ENCODE data around the gene GARNL3.

The GARNL3 gene

GRCh38 chr9:127263237-127263636 lies 1.3 kb upstream of the GARNL3 start:
- H3K27me3 ChIP-seq (ENCODE audit: control insufficient read depth, insufficient read depth, low read length) = no peaks in the 10 kb centered on the region
- H3K36me3 ChIP-seq (ENCODE audit: control insufficient read depth, insufficient read depth, low read length) = no peaks in the 10 kb centered on the region
- H3K4me1 ChIP-seq (ENCODE audit: control insufficient read depth, insufficient read depth, low read length) = peaks cover 2% of the 10 kb centered on the region
- no peak overlapping the region for H3K9ac ChIP-seq (ENCODE audit: low read length)
- no peak overlapping the region for H3K4me3 ChIP-seq (ENCODE audit: low read length)
- H3K27ac ChIP-seq (ENCODE audit: low read depth, low read length) = no peak overlapping the region

GRCh38 chr9:127263664-127264063 lies 910 bp upstream of the GARNL3 start:
- H3K4me1 ChIP-seq (ENCODE audit: control insufficient read depth, insufficient read depth, low read length) = peaks cover 2% of the 10 kb centered on the region
- no peak overlapping the region for H3K4me3 ChIP-seq (ENCODE audit: low read length)
- H3K36me3 ChIP-seq (ENCODE audit: control insufficient read depth, insufficient read depth, low read length) = no peaks in the 10 kb centered on the region
- H3K27ac ChIP-seq (ENCODE audit: low read depth, low read length) = no peak overlapping the region
- no peaks in the 10 kb centered on the region for H3K27me3 ChIP-seq (ENCODE audit: control insufficient read depth, insufficient read depth, low read length)
- no peak overlapping the region for H3K9ac ChIP-seq (ENCODE audit: low read length)

GRCh38 chr9:127267793-127268525 lies 3.4 kb downstream of the GARNL3 start:
- Histone ChIP-seq H3K4me3 (ENCODE audit: low read length) (no peak overlapping the region), H3K36me3 (ENCODE audit: control insufficient read depth, insufficient read depth, low read length) (no peaks in the 10 kb centered on the region), H3K9ac (ENCODE audit: low read length) (no peak overlapping the region), H3K4me1 (ENCODE audit: control insufficient read depth, insufficient read depth, low read length) (no peaks in the 10 kb centered on the region), H3K27me3 (ENCODE audit: control insufficient read depth, insufficient read depth, low read length) (no peaks in the 10 kb centered on the region), H3K27ac (ENCODE audit: low read depth, low read length) (no peak overlapping the region)

GRCh38 chr9:127269449-127269848 lies 4.9 kb downstream of the GARNL3 start:
- Histone ChIP-seq H3K4me1 (ENCODE audit: control insufficient read depth, insufficient read depth, low read length) (no peaks in the 10 kb centered on the region), H3K9ac (ENCODE audit: low read length) (no peak overlapping the region), H3K36me3 (ENCODE audit: control insufficient read depth, insufficient read depth, low read length) (no peaks in the 10 kb centered on the region), H3K4me3 (ENCODE audit: low read length) (no peak overlapping the region), H3K27me3 (ENCODE audit: control insufficient read depth, insufficient read depth, low read length) (no peaks in the 10 kb centered on the region), H3K27ac (ENCODE audit: low read depth, low read length) (no peak overlapping the region)

GRCh38 chr9:127273326-127273725 lies 8.8 kb downstream of the GARNL3 start:
- Histone ChIP-seq H3K27ac (ENCODE audit: low read depth, low read length) (no peak overlapping the region), H3K4me1 (ENCODE audit: control insufficient read depth, insufficient read depth, low read length) (no peaks in the 10 kb centered on the region), H3K4me3 (ENCODE audit: low read length) (no peak overlapping the region), H3K27me3 (ENCODE audit: control insufficient read depth, insufficient read depth, low read length) (no peaks in the 10 kb centered on the region), H3K9ac (ENCODE audit: low read length) (no peak overlapping the region), H3K36me3 (ENCODE audit: control insufficient read depth, insufficient read depth, low read length) (no peaks in the 10 kb centered on the region)

- Histone ChIP-seq H3K27ac (ENCODE audit: low read depth, low read length) (no peak overlapping the region), H3K9ac (ENCODE audit: low read length) (no peak overlapping the region), H3K27me3 (ENCODE audit: control insufficient read depth, insufficient read depth, low read length) (no peaks in the 10 kb centered on the region), H3K4me3 (ENCODE audit: low read length) (no peak overlapping the region), H3K36me3 (ENCODE audit: control insufficient read depth, insufficient read depth, low read length) (no peaks in the 10 kb centered on the region), H3K4me1 (ENCODE audit: control insufficient read depth, insufficient read depth, low read length) (no peaks in the 10 kb centered on the region)
Observed at GRCh38 chr9:127277099-127277498, 12.5 kb downstream of the GARNL3 start.

GRCh38 chr9:127277770-127278169 lies 13.2 kb downstream of the GARNL3 start:
- Histone ChIP-seq H3K4me3 (ENCODE audit: low read length) (no peak overlapping the region), H3K27me3 (ENCODE audit: control insufficient read depth, insufficient read depth, low read length) (no peaks in the 10 kb centered on the region), H3K4me1 (ENCODE audit: control insufficient read depth, insufficient read depth, low read length) (no peaks in the 10 kb centered on the region), H3K9ac (ENCODE audit: low read length) (no peak overlapping the region), H3K27ac (ENCODE audit: low read depth, low read length) (no peak overlapping the region), H3K36me3 (ENCODE audit: control insufficient read depth, insufficient read depth, low read length) (no peaks in the 10 kb centered on the region)

GRCh38 chr9:127278372-127278771 lies 13.8 kb downstream of the GARNL3 start:
- no peak overlapping the region for H3K4me3 ChIP-seq (ENCODE audit: low read length)
- H3K9ac ChIP-seq (ENCODE audit: low read length) = no peak overlapping the region
- H3K4me1 ChIP-seq (ENCODE audit: control insufficient read depth, insufficient read depth, low read length) = no peaks in the 10 kb centered on the region
- H3K36me3 ChIP-seq (ENCODE audit: control insufficient read depth, insufficient read depth, low read length) = no peaks in the 10 kb centered on the region
- H3K27ac ChIP-seq (ENCODE audit: low read depth, low read length) = no peak overlapping the region
- no peaks in the 10 kb centered on the region for H3K27me3 ChIP-seq (ENCODE audit: control insufficient read depth, insufficient read depth, low read length)

- Histone ChIP-seq H3K36me3 (ENCODE audit: control insufficient read depth, insufficient read depth, low read length) (no peaks in the 10 kb centered on the region), H3K27ac (ENCODE audit: low read depth, low read length) (no peak overlapping the region), H3K4me3 (ENCODE audit: low read length) (no peak overlapping the region), H3K27me3 (ENCODE audit: control insufficient read depth, insufficient read depth, low read length) (no peaks in the 10 kb centered on the region), H3K9ac (ENCODE audit: low read length) (no peak overlapping the region), H3K4me1 (ENCODE audit: control insufficient read depth, insufficient read depth, low read length) (no peaks in the 10 kb centered on the region)
Observed at GRCh38 chr9:127279717-127280285, 15.2 kb downstream of the GARNL3 start.

- no peaks in the 10 kb centered on the region for H3K27me3 ChIP-seq (ENCODE audit: control insufficient read depth, insufficient read depth, low read length)
- no peaks in the 10 kb centered on the region for H3K4me1 ChIP-seq (ENCODE audit: control insufficient read depth, insufficient read depth, low read length)
- H3K27ac ChIP-seq (ENCODE audit: low read depth, low read length) = no peak overlapping the region
- H3K4me3 ChIP-seq (ENCODE audit: low read length) = no peak overlapping the region
- H3K36me3 ChIP-seq (ENCODE audit: control insufficient read depth, insufficient read depth, low read length) = no peaks in the 10 kb centered on the region
- no peak overlapping the region for H3K9ac ChIP-seq (ENCODE audit: low read length)
Observed at GRCh38 chr9:127280880-127281660, 16.5 kb downstream of the GARNL3 start.

- H3K27me3 ChIP-seq (ENCODE audit: control insufficient read depth, insufficient read depth, low read length) = no peaks in the 10 kb centered on the region
- no peak overlapping the region for H3K9ac ChIP-seq (ENCODE audit: low read length)
- no peak overlapping the region for H3K4me3 ChIP-seq (ENCODE audit: low read length)
- no peaks in the 10 kb centered on the region for H3K36me3 ChIP-seq (ENCODE audit: control insufficient read depth, insufficient read depth, low read length)
- H3K4me1 ChIP-seq (ENCODE audit: control insufficient read depth, insufficient read depth, low read length) = no peaks in the 10 kb centered on the region
- H3K27ac ChIP-seq (ENCODE audit: low read depth, low read length) = no peak overlapping the region
Observed at GRCh38 chr9:127281891-127282290, 17.3 kb downstream of the GARNL3 start.

- H3K4me3 ChIP-seq (ENCODE audit: low read length) = no peak overlapping the region
- H3K27ac ChIP-seq (ENCODE audit: low read depth, low read length) = no peak overlapping the region
- no peak overlapping the region for H3K9ac ChIP-seq (ENCODE audit: low read length)
- H3K4me1 ChIP-seq (ENCODE audit: control insufficient read depth, insufficient read depth, low read length) = no peaks in the 10 kb centered on the region
- H3K27me3 ChIP-seq (ENCODE audit: control insufficient read depth, insufficient read depth, low read length) = no peaks in the 10 kb centered on the region
- H3K36me3 ChIP-seq (ENCODE audit: control insufficient read depth, insufficient read depth, low read length) = no peaks in the 10 kb centered on the region
Observed at GRCh38 chr9:127282611-127283010, 18.0 kb downstream of the GARNL3 start.
